HepG2 (cell line): ENCODE results near the gene TMEM151A. TPM values are rescaled to one million over a fixed set of nuclear protein-coding genes. Genes with fewer than 3 reads are reported as not detected.

Experiments
- AKAP8 ChIP-seq: sonication (generic); formaldehyde crosslinking; IDR thresholded peaks from 2 replicates; pipeline ENCODE4 v1.5.1; 2020; ENCODE audit warnings: mild to moderate bottlenecking, missing genetic modification reagents
- ARID4A ChIP-seq: sonication (generic); formaldehyde crosslinking; IDR thresholded peaks from 2 replicates; pipeline ENCODE4 v1.5.0; 2020; ENCODE audit warnings: mild to moderate bottlenecking, missing genetic modification reagents, borderline replicate concordance
- DBP ChIP-seq: sonication (generic); formaldehyde crosslinking; IDR thresholded peaks from 2 replicates; pipeline ENCODE4 v1.4.0; 2020; ENCODE audit warnings: missing genetic modification reagents; ENCODE audit errors: not compliant biosample characterization
- FOXA3 ChIP-seq: IDR thresholded peaks from 2 replicates; pipeline ENCODE4 v1.6.1; 2016; ENCODE audit warnings: missing genetic modification reagents, missing compliant biosample characterization
- FOXO4 ChIP-seq: sonication (generic); formaldehyde crosslinking; conservative IDR thresholded peaks from 2 replicates; pipeline ENCODE4 v1.8.1; 2023; ENCODE audit warnings: missing genetic modification reagents
- HNRNPLL ChIP-seq: fragments of 200-400 bp; formaldehyde crosslinking; IDR thresholded peaks from 2 replicates; pipeline ENCODE4 v1.6.1; 2017; ENCODE audit warnings: mild to moderate bottlenecking, low read depth, low read length; ENCODE audit not compliant: poor library complexity, severe bottlenecking
- LRRFIP1 ChIP-seq: sonication (generic); formaldehyde crosslinking; conservative IDR thresholded peaks from 2 replicates; pipeline ENCODE4 v1.4.0; 2020; ENCODE audit warnings: missing genetic modification reagents
- MXI1 ChIP-seq: IDR thresholded peaks from 3 replicates; pipeline ENCODE4 v1.6.1; 2012; ENCODE audit warnings: low read depth, low read length, inconsistent platforms, borderline replicate concordance
- NFIC ChIP-seq: IDR thresholded peaks from 2 replicates; pipeline ENCODE4 v1.6.1; 2012; ENCODE audit warnings: mild to moderate bottlenecking, low read length, inconsistent platforms
- NFYC ChIP-seq: IDR thresholded peaks from 2 replicates; pipeline ENCODE4 v1.6.1; 2016; ENCODE audit warnings: missing genetic modification reagents, missing compliant biosample characterization
- POLR2AphosphoS5 ChIP-seq: IDR thresholded peaks from 2 replicates; pipeline ENCODE4 v1.6.1; 2012; ENCODE audit warnings: low read depth, low read length
- RFX1 ChIP-seq: fragments of 450-650 bp; IDR thresholded peaks from 2 replicates; pipeline ENCODE4 v1.6.1; 2017
- RORA ChIP-seq: sonication (generic); formaldehyde crosslinking; IDR thresholded peaks from 2 replicates; pipeline ENCODE4 v1.5.0; 2020; ENCODE audit warnings: mild to moderate bottlenecking, missing genetic modification reagents, moderate library complexity
- TAF15 ChIP-seq: fragments of 200-400 bp; formaldehyde crosslinking; IDR thresholded peaks from one replicate; pipeline ENCODE4 v1.6.1; 2018; ENCODE audit warnings: mild to moderate bottlenecking, low read depth, low read length; ENCODE audit not compliant: poor library complexity, severe bottlenecking
- ZNF136 ChIP-seq: sonication (generic); formaldehyde crosslinking; IDR thresholded peaks from 2 replicates; pipeline ENCODE4 v1.8.1; 2022; ENCODE audit warnings: low read depth, mild to moderate bottlenecking, moderate library complexity, missing genetic modification reagents
- ZNF263 ChIP-seq: sonication (generic); formaldehyde crosslinking; IDR thresholded peaks from 2 replicates; pipeline ENCODE4 v1.4.0; 2020; ENCODE audit warnings: missing genetic modification reagents
- ZNF414 ChIP-seq: sonication (generic); formaldehyde crosslinking; IDR thresholded peaks from 2 replicates; pipeline ENCODE4 v1.5.0; 2020; ENCODE audit warnings: missing genetic modification reagents
- ZNF552 ChIP-seq: sonication (generic); formaldehyde crosslinking; IDR thresholded peaks from 2 replicates; pipeline ENCODE4 v1.9.0; 2022; ENCODE audit warnings: missing genetic modification reagents, mild to moderate bottlenecking, borderline replicate concordance
- ZNF567 ChIP-seq: sonication (generic); formaldehyde crosslinking; IDR thresholded peaks from 2 replicates; pipeline ENCODE4 v1.8.1; 2023; ENCODE audit warnings: mild to moderate bottlenecking, missing genetic modification reagents, borderline replicate concordance
- polyA plus RNA-seq, 8 experiments: library from polyadenylated mRNA; depleted of rRNA in 3 of 8; stranded (reverse) in 7 of 8; unstranded in 1 of 8; fragments of >200 nt; fragmentation: Illumina TruSeq in 4 of 8; extraction: Trizol in 4 of 8; gene quantifications; 2 replicates each; pipeline versions ENCODE4 v1.2.1 to v1.2.3, GENCODE V29; 2011 to 2016; ENCODE audit warnings: low read depth in 4 of 8, missing spikeins in 1 of 8, mixed read lengths in 1 of 8; ENCODE audit not compliant: insufficient read depth in 1 of 8
- total RNA-seq, 5 experiments: library from RNA; depleted of rRNA; stranded (reverse); fragments of >200 nt; fragmentation: Illumina TruSeq; extraction: Trizol; gene quantifications; 2 replicates each; pipeline ENCODE4 v1.2.3, GENCODE V29; 2016; ENCODE audit warnings: low read depth in 1 of 5

TMEM151A gene
- total and polyA plus RNA-seq, 2 of the 13 experiments (the other 11 are each of a cell fraction or from before 2014, with no cell fraction given), result 0.18 to 0.33 TPM

- TF ChIP-seq ARID4A (CRISPR knock-in tag), result peak; percentile 68; the same call in 1 of the 2 replicates
- TF ChIP-seq POLR2AphosphoS5, result no peak
- TF ChIP-seq TAF15, result no peak
- no peak for TF ChIP-seq HNRNPLL
- TF ChIP-seq FOXO4 (CRISPR knock-in tag), result no peak
- TF ChIP-seq MXI1, result peak; percentile 92; the same call in 2 of the 3 replicates
- peak; percentile 69 for TF ChIP-seq FOXA3
- no peak for TF ChIP-seq ZNF136
- TF ChIP-seq ZNF567 (CRISPR knock-in tag), result no peak; the same call in 1 of the 2 replicates
- TF ChIP-seq LRRFIP1 (CRISPR knock-in tag), result 0 out of 2 replicates have a peak, but pooled peaks have one; percentile 51
- 0 out of 2 replicates have a peak, but pooled peaks have one; percentile 72 for TF ChIP-seq ZNF552 (CRISPR knock-in tag)
- no peak for TF ChIP-seq ZNF414
- TF ChIP-seq RFX1, result no peak
- TF ChIP-seq NFYC, result peak; percentile 15; the same call in 1 of the 2 replicates
- TF ChIP-seq ZNF263 (CRISPR knock-in tag), result peak; percentile 96
- TF ChIP-seq AKAP8, result 0 out of 2 replicates have a peak, but pooled peaks have one; percentile 56
- TF ChIP-seq NFIC, result no peak
- TF ChIP-seq DBP (CRISPR knock-in tag), result no peak
- TF ChIP-seq RORA (CRISPR knock-in tag), result no peak
Observed at GRCh38 chr11:66328302-66329144, 36.8 kb downstream of the TMEM151A start (continued).
